ENCODE measurements around the gene QTRT2. TPM values are rescaled to one million over a fixed set of nuclear protein-coding genes. Genes with fewer than 3 reads are reported as not detected.

Gene QTRT2
- total RNA-seq, 1 donor from 2014 or later: 7.6 TPM

DNA sequence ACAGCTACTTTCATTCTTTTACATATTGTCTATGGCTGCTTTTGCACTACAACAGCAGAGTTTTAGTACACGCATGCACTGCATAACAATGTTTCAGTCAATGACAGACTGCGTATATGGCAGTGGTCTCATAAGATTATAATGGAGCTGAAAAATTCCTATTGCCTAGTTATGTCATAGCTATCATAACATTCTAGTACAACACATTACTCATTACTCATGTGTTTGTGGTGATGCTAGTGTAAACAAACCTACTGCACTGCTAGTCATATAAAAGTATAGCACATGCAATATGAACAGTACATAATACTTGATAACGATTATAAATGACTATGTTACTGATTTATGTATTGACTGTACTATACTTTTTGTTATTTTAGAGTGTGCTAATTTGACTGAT lies 47.9 kb downstream of the QTRT2 start:
- intact Hi-C loops (cut with DNase I): no loop called here

DNA sequence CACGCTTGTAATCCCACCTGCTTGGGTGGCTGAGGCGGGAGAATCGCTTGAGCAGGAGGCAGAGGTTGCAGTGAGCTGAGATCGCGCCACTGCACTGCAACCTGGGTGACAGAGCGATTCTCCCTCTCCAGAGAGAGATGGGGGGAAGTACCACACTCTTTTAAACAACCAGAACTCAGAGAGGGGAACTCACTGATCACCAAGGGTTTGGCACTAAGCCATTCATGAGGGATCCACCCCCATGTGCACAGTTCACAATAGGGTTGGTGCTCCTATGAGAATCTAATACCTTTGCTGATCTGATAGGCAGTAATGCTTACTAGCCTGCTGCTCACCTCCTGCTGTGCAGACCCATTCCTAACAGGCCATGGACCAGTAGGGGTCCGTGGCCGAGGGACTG lies 51.6 kb downstream of the QTRT2 start:
- no peak overlapping the region for H3K4me3 ChIP-seq
- no peaks in the 10 kb centered on the region for H3K36me3 ChIP-seq
- H3K4me1 ChIP-seq: no peaks in the 10 kb centered on the region
- no peaks in the 10 kb centered on the region for H3K9me3 ChIP-seq
- TF ChIP-seq POLR2A (IDR thresholded peaks at IDR 0.05) (no peak), POLR2AphosphoS5 (IDR thresholded peaks at IDR 0.05; ENCODE audit: insufficient read depth in 1 of 2, low read depth in 1 of 2) (no peak)
- TF ChIP-seq, protein P1, sequence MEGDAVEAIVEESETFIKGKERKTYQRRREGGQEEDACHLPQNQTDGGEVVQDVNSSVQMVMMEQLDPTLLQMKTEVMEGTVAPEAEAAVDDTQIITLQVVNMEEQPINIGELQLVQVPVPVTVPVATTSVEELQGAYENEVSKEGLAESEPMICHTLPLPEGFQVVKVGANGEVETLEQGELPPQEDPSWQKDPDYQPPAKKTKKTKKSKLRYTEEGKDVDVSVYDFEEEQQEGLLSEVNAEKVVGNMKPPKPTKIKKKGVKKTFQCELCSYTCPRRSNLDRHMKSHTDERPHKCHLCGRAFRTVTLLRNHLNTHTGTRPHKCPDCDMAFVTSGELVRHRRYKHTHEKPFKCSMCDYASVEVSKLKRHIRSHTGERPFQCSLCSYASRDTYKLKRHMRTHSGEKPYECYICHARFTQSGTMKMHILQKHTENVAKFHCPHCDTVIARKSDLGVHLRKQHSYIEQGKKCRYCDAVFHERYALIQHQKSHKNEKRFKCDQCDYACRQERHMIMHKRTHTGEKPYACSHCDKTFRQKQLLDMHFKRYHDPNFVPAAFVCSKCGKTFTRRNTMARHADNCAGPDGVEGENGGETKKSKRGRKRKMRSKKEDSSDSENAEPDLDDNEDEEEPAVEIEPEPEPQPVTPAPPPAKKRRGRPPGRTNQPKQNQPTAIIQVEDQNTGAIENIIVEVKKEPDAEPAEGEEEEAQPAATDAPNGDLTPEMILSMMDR (IDR thresholded peaks at IDR 0.05): no peak
- no peaks in the 10 kb centered on the region for H3K27me3 ChIP-seq
- H3K27ac ChIP-seq: no peak overlapping the region
- intact Hi-C loops (cut with DNase I): no loop called here
- no peak for DNase-seq (ENCODE audit: extremely low spot score in 2 of 2)

More for the DNA sequence above, 47.9 kb downstream of the QTRT2 start:
- no peak for TF ChIP-seq POLR2A (IDR thresholded peaks at IDR 0.05)
- TF ChIP-seq POLR2AphosphoS5 (IDR thresholded peaks at IDR 0.05; ENCODE audit: insufficient read depth in 1 of 2, low read depth in 1 of 2): no peak
- H3K4me1 ChIP-seq: no peaks in the 10 kb centered on the region
- no peak for DNase-seq (ENCODE audit: extremely low spot score in 2 of 2)
- H3K27me3 ChIP-seq: no peaks in the 10 kb centered on the region
- H3K9me3 ChIP-seq: no peaks in the 10 kb centered on the region
- no peaks in the 10 kb centered on the region for H3K36me3 ChIP-seq
- no peak overlapping the region for H3K27ac ChIP-seq
- no peak overlapping the region for H3K4me3 ChIP-seq

DNA sequence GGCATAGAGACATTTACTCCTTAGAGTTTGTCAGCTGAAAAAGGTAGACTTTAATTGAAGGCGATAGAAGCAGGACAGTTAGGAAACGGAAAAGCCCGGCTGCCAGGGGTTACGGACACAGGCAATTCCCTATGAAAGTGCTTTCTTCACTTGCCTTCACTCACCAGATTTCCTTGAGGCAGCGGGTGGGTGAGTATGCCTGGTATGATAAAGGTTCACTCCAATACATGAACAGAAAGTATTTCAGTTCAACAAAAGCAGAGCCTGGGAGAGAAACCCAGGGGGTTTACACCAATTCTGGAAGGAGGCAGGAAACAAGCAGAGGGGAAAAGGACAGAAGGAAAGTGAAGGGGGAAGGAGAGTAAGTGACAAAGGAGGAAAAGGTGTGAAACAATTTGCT lies 53.9 kb downstream of the QTRT2 start:
- H3K27ac ChIP-seq: no peak overlapping the region
- intact Hi-C loops (cut with DNase I): no loop called here
- no peaks in the 10 kb centered on the region for H3K36me3 ChIP-seq
- no peaks in the 10 kb centered on the region for H3K27me3 ChIP-seq
- H3K4me1 ChIP-seq: no peaks in the 10 kb centered on the region
- H3K4me3 ChIP-seq: no peak overlapping the region
- no peaks in the 10 kb centered on the region for H3K9me3 ChIP-seq
- TF ChIP-seq POLR2AphosphoS5 (IDR thresholded peaks at IDR 0.05; ENCODE audit: insufficient read depth in 1 of 2, low read depth in 1 of 2) (no peak), POLR2A (IDR thresholded peaks at IDR 0.05) (no peak)
- TF ChIP-seq, protein P1 (IDR thresholded peaks at IDR 0.05): no peak
- DNase-seq (ENCODE audit: extremely low spot score in 2 of 2): no peak

DNA sequence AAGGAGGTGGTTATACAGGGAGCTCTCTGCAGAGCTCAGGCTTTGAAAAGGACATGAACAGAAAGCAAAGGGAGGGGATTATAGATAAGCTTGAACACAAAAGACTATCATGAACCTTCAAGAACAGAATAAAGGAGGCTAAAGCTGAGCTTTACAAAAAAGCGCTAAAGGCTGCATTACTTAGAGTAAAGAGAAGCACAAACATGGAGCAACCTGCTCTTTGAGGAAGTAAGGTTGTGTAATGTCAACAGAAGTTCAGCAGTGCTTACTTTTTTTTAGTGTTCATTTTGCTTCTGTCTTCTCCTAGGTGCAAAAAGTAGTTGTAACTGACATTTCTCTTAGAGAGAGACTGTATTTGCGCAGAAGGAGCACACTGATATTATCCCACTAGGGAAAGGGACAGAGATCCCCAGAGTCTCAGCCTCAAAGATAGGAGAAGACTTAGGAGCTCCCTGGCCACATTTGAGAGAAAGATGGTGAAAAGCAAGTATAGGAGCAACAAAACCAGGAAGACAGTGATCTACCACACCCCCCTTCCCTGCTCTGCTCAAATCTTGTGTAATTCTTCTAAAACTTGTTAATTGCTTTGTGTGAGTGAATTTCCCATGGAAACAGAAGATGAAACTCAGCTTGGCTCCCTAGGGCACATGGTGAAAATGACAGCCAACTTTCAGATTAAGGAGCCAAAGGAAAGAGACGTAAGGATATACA lies 54.7 kb downstream of the QTRT2 start:
- intact Hi-C loops (cut with DNase I): no loop called here
- TF ChIP-seq, protein P1 (IDR thresholded peaks at IDR 0.05): no peak
- TF ChIP-seq POLR2AphosphoS5 (IDR thresholded peaks at IDR 0.05; ENCODE audit: insufficient read depth in 1 of 2, low read depth in 1 of 2) (no peak), POLR2A (IDR thresholded peaks at IDR 0.05) (no peak)

DNA sequence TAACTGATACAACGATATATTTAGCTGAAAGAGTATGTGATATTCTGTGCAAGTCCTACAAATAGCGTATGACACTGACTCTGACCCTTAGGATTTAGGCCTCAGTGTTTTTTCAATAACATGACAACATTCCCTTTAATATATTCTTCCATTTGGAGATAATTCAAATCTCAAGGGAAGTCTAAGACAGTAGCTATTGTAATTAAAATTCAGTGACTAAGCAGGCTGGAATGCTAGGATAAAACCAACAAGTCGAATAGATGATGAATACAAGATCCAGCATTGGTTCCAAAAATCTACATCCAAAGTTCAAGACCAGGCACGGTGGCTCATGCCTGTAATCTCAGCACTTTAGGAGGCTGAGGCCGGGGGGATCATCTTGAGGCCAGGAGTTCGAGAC lies 56.2 kb downstream of the QTRT2 start:
- no peak overlapping the region for H3K4me3 ChIP-seq
- no peak overlapping the region for H3K27ac ChIP-seq
- no peak for DNase-seq (ENCODE audit: extremely low spot score in 2 of 2)
- H3K36me3 ChIP-seq: no peaks in the 10 kb centered on the region
- H3K27me3 ChIP-seq: no peaks in the 10 kb centered on the region
- TF ChIP-seq, protein P1 (IDR thresholded peaks at IDR 0.05): no peak
- no peak for TF ChIP-seq POLR2A (IDR thresholded peaks at IDR 0.05)
- no peak for TF ChIP-seq POLR2AphosphoS5 (IDR thresholded peaks at IDR 0.05; ENCODE audit: insufficient read depth in 1 of 2, low read depth in 1 of 2)
- H3K9me3 ChIP-seq: no peaks in the 10 kb centered on the region
- no peaks in the 10 kb centered on the region for H3K4me1 ChIP-seq
- intact Hi-C loops (cut with DNase I): no loop called here

More for the DNA sequence above, 54.7 kb downstream of the QTRT2 start:
- no peak for DNase-seq (ENCODE audit: extremely low spot score in 2 of 2)
- Histone ChIP-seq H3K36me3 (no peaks in the 10 kb centered on the region), H3K9me3 (no peaks in the 10 kb centered on the region), H3K4me1 (no peaks in the 10 kb centered on the region), H3K27me3 (no peaks in the 10 kb centered on the region), H3K4me3 (no peak overlapping the region), H3K27ac (no peak overlapping the region)
